GM04503 (cell line): ENCODE measurements around the gene SPDYE17.
"Not testable (repeated sequence)": the region's sequence is repeated elsewhere in the genome, so short reads cannot be mapped to it uniquely, and the experiment has no call there.

Source experiments
- DNase-seq: peaks from one replicate; pipeline ENCODE4 v3.0.0-alpha.2; 2012; ENCODE audit warnings: low read depth

Gene SPDYE17

GRCh38 chr7:76972391-76972790, 59.8 kb downstream of the SPDYE17 start:
- not testable (repeated sequence) for DNase-seq
